Activated CD4-positive, alpha-beta T cell treated with anti-CD3 and anti-CD28 coated beads, Interleukin-2, amount 10 ng/mL, durations not matched to agents 24 days and 14 days (primary cell): ENCODE measurements around the gene FAM234A. TPM values are rescaled to one million over a fixed set of nuclear protein-coding genes. Genes with fewer than 3 reads are reported as not detected.
"Not testable (repeated sequence)": the region's sequence is repeated elsewhere in the genome, so short reads cannot be mapped to it uniquely, and the experiment has no call there.

Source experiments
- DNase-seq: peaks from one replicate; pipeline ENCODE4 v3.0.0; 2022
- H3K27ac Mint-ChIP-seq: one replicate; pipeline ENCODE4 v1.8.0; 2022; ENCODE audit warnings: mild to moderate bottlenecking, mixed read lengths
- H3K27me3 Mint-ChIP-seq: one replicate; pipeline ENCODE4 v1.8.0; 2022; ENCODE audit warnings: mixed read lengths
- H3K36me3 Mint-ChIP-seq: one replicate; pipeline ENCODE4 v1.8.0; 2022; ENCODE audit warnings: low read depth, mild to moderate bottlenecking, mixed read lengths
- H3K4me1 Mint-ChIP-seq: one replicate; pipeline ENCODE4 v1.8.0; 2021; ENCODE audit warnings: mixed read lengths
- H3K4me3 Mint-ChIP-seq: one replicate; pipeline ENCODE4 v1.8.0; 2022; ENCODE audit warnings: mild to moderate bottlenecking, moderate library complexity, mixed read lengths
- H3K9me3 Mint-ChIP-seq: one replicate; pipeline ENCODE4 v1.8.0; 2021; ENCODE audit warnings: mixed read lengths
- intact Hi-C: fragments of 100-400 bp; cut with micrococcal nuclease; formaldehyde crosslinking; loops from one replicate; pipeline ENCODE4 v1.15.1; 2023
- total RNA-seq: library from RNA; stranded (reverse); gene quantifications from 2 replicates; pipeline ENCODE4 v1.2.3, GENCODE V29; 2022

The FAM234A gene
- total RNA-seq, 1 donor from 2014 or later: 17.3 TPM

GRCh38 chr16:264440-264951 is 29.9 kb downstream of the FAM234A start:
- Mint-ChIP-seq H3K27ac (no peak overlapping the region), H3K4me1 (no peaks in the 10 kb centered on the region), H3K9me3 (no peaks in the 10 kb centered on the region), H3K4me3 (no peak overlapping the region), H3K27me3 (no peaks in the 10 kb centered on the region), H3K36me3 (no peaks in the 10 kb centered on the region)
- no peak for DNase-seq
- intact Hi-C loops: no loop called here

- no peaks in the 10 kb centered on the region for H3K36me3 Mint-ChIP-seq
- no peak overlapping the region for H3K4me3 Mint-ChIP-seq
- DNase-seq: no peak
- H3K27ac Mint-ChIP-seq: no peak overlapping the region
- intact Hi-C loops: no loop called here
- no peaks in the 10 kb centered on the region for H3K4me1 Mint-ChIP-seq
- H3K27me3 Mint-ChIP-seq: no peaks in the 10 kb centered on the region
- no peaks in the 10 kb centered on the region for H3K9me3 Mint-ChIP-seq
Observed at GRCh38 chr16:265002-265529, 30.4 kb downstream of the FAM234A start.

DNA sequence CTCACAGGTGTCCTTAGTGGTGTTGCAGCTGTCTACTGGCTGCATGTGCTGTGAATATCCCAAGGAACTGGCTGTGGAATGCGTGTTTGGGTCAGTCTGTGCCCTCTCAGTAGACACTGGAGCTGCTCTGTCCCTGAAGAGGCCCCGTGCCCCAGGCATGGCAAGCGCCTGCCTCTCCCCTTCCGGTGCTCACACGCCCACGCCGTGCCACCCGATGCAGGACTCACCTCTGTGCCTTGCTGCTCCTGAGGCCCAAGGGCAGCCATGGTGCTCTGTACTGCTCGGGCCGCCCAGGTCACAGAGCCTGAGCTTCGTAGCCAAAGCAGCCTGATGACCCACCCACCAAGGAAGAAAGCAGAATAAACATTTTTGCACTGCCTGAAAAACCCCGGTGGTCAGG is 31.1 kb downstream of the FAM234A start:
- no peaks in the 10 kb centered on the region for H3K36me3 Mint-ChIP-seq
- no peak overlapping the region for H3K27ac Mint-ChIP-seq
- H3K4me1 Mint-ChIP-seq: no peaks in the 10 kb centered on the region
- no peak for DNase-seq
- H3K9me3 Mint-ChIP-seq: no peaks in the 10 kb centered on the region
- H3K27me3 Mint-ChIP-seq: no peaks in the 10 kb centered on the region
- H3K4me3 Mint-ChIP-seq: no peak overlapping the region
- intact Hi-C loops: no loop called here

DNA sequence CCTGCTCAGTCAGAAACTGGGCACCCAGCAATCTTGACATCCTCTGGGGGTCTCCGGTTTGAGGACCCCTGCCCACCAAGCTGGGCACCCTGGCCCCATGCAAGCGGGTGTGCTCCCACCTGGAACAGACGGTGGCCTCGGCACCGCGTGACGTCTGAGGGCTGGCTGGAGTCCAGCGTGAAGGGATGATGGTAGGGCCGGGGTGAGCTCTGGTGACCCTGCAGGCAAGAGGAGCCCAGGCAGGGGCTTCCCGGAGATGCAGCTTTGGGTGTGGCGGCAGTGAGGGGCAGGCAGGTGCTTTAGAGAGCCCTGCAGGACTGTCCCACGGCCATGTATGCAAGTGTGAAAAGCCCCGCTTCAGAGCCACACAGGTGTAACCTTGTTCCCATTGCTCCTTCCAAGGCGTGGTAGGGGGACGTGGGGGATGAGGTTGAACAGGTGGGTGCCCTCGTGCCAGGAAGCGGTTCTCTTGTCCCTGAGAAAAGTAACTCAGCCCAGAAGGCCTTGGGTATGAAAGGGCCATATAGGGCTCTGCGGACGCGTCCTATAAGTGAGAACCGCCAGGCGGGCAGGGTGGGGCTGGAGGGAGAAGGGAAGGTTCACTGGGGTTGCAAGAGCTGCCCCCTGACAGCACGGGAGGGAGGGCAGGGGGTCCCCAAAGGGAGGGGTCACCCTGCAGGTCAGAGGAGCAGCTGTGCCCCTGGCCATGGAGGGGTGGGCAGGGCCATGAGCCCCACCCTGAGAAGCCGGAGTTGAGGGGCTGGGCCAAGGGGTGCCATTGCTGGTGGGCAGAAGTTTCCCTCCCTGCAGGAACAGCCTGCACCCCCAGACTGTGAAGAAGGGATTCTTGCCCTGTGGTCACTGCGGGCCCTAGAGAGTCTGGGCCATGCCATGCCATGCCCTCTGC is 31.9 kb downstream of the FAM234A start:
- no peaks in the 10 kb centered on the region for H3K9me3 Mint-ChIP-seq
- intact Hi-C loops: no loop called here
- DNase-seq: no peak
- H3K4me1 Mint-ChIP-seq: no peaks in the 10 kb centered on the region
- H3K27me3 Mint-ChIP-seq: no peaks in the 10 kb centered on the region
- no peaks in the 10 kb centered on the region for H3K36me3 Mint-ChIP-seq
- no peak overlapping the region for H3K27ac Mint-ChIP-seq
- H3K4me3 Mint-ChIP-seq: no peak overlapping the region

- H3K9me3 Mint-ChIP-seq, H3K36me3 Mint-ChIP-seq, DNase-seq, H3K4me1 Mint-ChIP-seq, H3K4me3 Mint-ChIP-seq, intact Hi-C loops, H3K27ac Mint-ChIP-seq, H3K27me3 Mint-ChIP-seq: not testable (repeated sequence)
Observed at GRCh38 chr16:267562-267961, 32.9 kb downstream of the FAM234A start.

DNA sequence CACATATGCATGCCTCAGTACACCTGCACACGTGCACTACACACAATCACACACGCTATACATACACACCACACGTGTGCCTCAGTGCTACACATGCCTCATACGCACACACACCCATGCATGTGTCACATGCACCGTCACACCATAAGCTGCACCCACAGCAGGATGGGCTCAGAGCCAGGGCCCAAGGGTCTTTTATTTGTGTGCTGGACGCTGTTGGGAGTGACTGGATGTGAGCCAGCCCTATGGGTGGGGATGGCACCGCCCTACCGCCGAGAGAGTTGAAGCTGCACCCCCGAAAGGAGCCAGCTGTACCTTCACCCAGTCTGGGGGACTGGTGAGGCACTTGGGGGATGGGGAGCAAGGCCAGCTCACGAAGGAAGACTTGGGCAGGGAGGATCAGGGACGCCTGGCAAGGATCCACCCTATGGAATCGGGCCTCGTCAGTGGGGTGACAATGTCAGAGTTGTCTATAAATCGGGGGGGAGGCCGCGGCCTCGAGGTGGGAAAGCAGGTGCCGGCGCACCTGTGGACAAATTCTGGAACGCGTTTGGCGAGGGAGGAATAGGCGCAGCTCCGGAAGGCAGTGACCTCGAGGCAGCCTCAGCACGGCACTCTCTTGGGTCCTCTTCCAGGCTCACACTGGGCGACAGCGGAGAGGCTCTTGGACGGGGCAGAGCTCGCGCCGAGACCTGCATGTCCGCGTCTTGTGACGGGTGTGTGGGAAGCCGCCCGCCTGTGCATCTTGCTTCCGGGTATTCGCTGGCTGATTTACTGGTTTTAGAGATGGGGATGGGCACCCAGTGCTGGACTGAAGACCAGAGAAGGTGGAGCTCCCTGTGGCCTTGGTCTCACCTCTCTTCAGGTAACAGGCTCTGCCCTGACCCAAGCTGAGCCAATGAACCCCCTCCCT is 33.8 kb downstream of the FAM234A start:
- H3K27ac Mint-ChIP-seq: no peak overlapping the region
- no peaks in the 10 kb centered on the region for H3K9me3 Mint-ChIP-seq
- peaks cover 2% of the 10 kb centered on the region for H3K27me3 Mint-ChIP-seq
- no peaks in the 10 kb centered on the region for H3K36me3 Mint-ChIP-seq
- no peak overlapping the region for H3K4me3 Mint-ChIP-seq
- no peaks in the 10 kb centered on the region for H3K4me1 Mint-ChIP-seq
- intact Hi-C loops: no loop called here
- DNase-seq: no peak

DNA sequence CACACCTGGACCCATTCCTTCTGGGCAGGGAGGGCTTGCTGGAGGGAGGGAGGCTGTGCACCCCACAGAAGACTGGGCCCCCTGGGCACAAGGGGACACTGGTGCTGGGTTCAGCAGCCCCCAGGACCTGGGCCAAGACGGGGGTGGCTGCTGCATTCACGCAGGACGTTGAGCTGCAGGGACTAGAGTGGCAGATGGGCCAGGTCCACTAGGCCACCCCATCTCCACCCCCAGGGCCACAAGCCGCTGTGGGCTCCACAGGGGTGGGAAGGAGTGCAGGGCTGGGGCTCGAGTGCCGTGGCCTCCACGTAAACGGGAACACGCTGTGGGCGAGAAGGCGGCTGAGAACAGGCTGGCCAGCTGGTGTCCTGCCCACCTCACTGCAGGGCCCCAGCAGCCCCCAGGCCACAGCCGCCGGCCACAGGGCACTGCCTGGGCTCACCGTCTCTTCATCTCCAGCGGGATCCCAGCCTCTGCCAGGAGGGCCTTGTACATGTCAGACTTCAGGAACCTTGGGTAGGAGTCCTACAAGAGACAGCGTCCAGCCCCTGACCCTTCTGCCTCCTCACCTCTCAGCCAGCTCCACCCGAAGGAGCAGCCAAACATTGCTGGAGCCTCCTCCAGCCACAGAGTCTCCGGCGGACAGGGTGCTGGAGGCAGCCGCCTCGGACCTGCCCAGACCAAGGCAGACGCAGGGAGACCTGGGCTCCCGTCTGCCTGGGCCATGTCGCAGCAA is 34.6 kb downstream of the FAM234A start:
- no peaks in the 10 kb centered on the region for H3K36me3 Mint-ChIP-seq
- no peak overlapping the region for H3K4me3 Mint-ChIP-seq
- DNase-seq: no peak
- H3K27ac Mint-ChIP-seq: no peak overlapping the region
- no peaks in the 10 kb centered on the region for H3K9me3 Mint-ChIP-seq
- peaks cover 2% of the 10 kb centered on the region for H3K27me3 Mint-ChIP-seq
- H3K4me1 Mint-ChIP-seq: no peaks in the 10 kb centered on the region
- intact Hi-C loops: no loop called here

DNA sequence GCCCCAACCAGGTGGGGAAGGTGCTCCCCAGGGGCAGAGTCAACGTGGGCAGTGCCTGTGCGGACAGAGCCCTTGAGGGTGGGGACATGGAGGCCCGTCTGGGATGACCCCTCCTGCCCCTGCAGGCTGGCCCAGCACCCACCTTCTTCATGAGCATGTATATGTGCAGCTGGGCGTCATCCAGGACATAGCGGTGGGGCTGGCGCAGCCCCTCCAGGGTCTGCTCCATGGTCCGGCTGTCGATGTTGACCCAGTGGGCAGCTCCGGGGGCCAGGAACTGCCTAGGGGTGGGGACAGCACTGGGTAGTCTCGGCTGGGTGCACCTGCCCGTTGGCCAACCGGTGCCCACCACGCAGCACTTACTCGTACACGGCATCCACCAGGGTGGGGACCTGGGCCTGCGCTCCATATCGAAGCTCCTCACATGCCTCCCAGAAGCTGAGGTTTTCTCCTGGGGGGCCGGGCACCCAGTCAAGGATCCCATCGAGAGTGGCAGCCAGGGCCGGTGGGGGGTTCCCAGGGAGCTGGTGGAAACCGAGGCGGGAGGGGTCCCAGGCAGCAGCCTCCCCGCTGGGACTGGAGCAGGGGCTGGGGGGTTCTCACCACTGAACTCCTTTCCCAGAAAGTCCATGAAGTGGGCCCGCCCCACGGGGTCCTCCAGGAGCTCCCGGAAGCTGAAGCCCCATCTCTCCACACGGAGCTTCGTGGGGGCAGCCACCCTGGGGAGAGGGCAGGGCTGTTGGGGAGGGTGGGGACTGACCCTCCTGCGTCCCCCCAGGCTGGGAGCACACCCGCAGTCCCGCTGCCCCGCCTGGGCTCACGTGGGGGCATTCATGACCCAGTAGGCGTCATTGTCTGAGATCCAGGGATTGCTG is 36.0 kb downstream of the FAM234A start:
- Mint-ChIP-seq H3K4me1 (no peaks in the 10 kb centered on the region), H3K27ac (no peak overlapping the region), H3K27me3 (peaks cover 3% of the 10 kb centered on the region), H3K36me3 (no peaks in the 10 kb centered on the region), H3K4me3 (no peak overlapping the region), H3K9me3 (no peaks in the 10 kb centered on the region)
- DNase-seq: no peak
- intact Hi-C loops: no loop called here

- Mint-ChIP-seq H3K4me3 (no peak overlapping the region), H3K27ac (no peak overlapping the region), H3K9me3 (no peaks in the 10 kb centered on the region), H3K27me3 (peaks cover 17% of the 10 kb centered on the region), H3K36me3 (no peaks in the 10 kb centered on the region), H3K4me1 (no peaks in the 10 kb centered on the region)
- DNase-seq: no peak
- intact Hi-C loops: no loop called here
Observed at GRCh38 chr16:272633-273546, 38.3 kb downstream of the FAM234A start.

- DNase-seq: no peak
- Mint-ChIP-seq H3K4me1 (no peaks in the 10 kb centered on the region), H3K4me3 (no peak overlapping the region), H3K27ac (no peak overlapping the region), H3K36me3 (no peaks in the 10 kb centered on the region), H3K9me3 (no peaks in the 10 kb centered on the region), H3K27me3 (peaks cover 21% of the 10 kb centered on the region)
- intact Hi-C loops: no loop called here
Observed at GRCh38 chr16:273547-274421, 39.2 kb downstream of the FAM234A start.

DNA sequence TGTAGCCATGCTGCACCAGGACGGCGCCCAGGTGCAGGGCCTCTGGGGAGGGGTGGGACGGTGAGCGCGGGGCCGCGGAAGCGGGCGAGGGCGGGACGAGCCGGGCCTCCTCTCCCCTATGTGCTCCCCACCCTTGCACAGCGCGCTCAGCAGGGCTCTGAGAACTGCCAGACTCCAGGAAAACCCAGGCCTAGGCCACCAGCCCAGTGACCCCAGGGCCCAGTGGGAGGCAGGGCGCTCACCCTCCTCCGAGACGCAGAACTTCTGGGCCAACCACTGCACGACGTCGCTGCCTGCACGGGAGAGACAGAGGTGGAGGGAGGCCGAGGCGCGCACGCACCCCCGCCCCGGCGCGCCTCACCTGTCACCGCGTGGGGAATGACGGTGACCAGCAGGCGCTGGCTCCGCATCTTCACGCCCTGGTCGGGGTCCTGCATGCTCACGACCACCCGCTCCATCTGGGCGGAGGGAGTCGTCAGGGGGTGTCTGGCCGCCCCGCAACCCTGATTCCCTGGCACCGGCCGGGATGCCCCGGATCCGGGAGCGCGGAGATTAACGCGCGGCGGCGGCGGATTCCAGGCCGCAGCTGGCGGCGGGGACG is 40.5 kb downstream of the FAM234A start:
- peaks cover 3% of the 10 kb centered on the region for H3K4me1 Mint-ChIP-seq
- peaks cover 25% of the 10 kb centered on the region for H3K27me3 Mint-ChIP-seq
- no peaks in the 10 kb centered on the region for H3K9me3 Mint-ChIP-seq
- no peak overlapping the region for H3K27ac Mint-ChIP-seq
- intact Hi-C loops: no loop called here
- DNase-seq: no peak
- no peaks in the 10 kb centered on the region for H3K36me3 Mint-ChIP-seq
- H3K4me3 Mint-ChIP-seq: peak overlapping the region; percentile 45
